ENCODE measurements around the gene RCC2.

RCC2 gene

DNA sequence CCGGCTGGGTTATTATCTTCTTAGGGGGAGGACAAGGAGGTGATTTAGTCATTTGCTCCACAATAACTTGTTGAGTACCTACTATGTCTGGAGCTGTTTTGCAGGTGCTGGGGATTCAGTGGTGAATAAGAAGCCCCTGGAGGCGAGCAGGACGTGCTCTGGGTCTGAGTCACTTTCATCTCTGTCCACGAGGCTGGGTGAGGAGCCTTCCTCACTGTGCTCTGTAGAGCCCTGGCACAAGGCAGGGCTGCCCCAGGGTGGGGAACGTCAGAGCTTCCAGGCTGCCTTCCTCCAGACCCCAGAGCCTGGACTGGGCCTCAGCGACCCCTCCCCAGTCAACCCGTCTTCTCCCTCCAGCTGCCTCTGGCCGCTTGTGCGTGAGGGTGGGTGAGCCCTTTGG is 70.0 kb downstream of the RCC2 start:
- no peak overlapping the region for H3K27ac ChIP-seq

DNA sequence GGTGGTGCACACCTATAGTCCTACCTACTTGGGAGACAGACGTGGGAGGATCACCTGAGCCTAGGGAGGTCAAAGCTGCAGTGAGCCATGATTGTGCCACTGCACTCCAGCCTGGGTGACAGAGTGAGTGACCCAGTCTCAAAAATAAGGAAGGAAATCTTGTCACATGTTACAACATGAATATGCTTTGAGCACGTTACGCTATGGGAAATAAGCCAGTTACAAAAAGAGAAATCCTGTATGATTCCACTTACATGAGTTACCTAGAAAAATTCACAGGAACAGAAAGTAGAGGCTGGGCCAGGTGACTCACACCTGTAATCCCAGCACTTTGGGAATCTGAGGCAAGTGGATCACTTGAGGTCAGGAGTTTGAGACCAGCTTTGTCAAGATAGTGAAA is 74.2 kb downstream of the RCC2 start:
- H3K27ac ChIP-seq, result no peak overlapping the region

More for the DNA sequence above, 70.0 kb downstream of the RCC2 start:
- no peak for TF ChIP-seq ZFX (IDR thresholded peaks at IDR 0.05; ENCODE audit: borderline replicate concordance)
- TF ChIP-seq, protein P1, sequence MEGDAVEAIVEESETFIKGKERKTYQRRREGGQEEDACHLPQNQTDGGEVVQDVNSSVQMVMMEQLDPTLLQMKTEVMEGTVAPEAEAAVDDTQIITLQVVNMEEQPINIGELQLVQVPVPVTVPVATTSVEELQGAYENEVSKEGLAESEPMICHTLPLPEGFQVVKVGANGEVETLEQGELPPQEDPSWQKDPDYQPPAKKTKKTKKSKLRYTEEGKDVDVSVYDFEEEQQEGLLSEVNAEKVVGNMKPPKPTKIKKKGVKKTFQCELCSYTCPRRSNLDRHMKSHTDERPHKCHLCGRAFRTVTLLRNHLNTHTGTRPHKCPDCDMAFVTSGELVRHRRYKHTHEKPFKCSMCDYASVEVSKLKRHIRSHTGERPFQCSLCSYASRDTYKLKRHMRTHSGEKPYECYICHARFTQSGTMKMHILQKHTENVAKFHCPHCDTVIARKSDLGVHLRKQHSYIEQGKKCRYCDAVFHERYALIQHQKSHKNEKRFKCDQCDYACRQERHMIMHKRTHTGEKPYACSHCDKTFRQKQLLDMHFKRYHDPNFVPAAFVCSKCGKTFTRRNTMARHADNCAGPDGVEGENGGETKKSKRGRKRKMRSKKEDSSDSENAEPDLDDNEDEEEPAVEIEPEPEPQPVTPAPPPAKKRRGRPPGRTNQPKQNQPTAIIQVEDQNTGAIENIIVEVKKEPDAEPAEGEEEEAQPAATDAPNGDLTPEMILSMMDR (IDR thresholded peaks at IDR 0.05), result no peak

GRCh38 chr1:17363771-17364170 is 75.7 kb downstream of the RCC2 start:
- TF ChIP-seq, protein P1 (IDR thresholded peaks at IDR 0.05), result no peak
- TF ChIP-seq ZFX (IDR thresholded peaks at IDR 0.05; ENCODE audit: borderline replicate concordance), result no peak
- H3K27ac ChIP-seq, result no peak overlapping the region

More for the DNA sequence above, 74.2 kb downstream of the RCC2 start:
- no peak for TF ChIP-seq ZFX (IDR thresholded peaks at IDR 0.05; ENCODE audit: borderline replicate concordance)
- TF ChIP-seq, protein P1 (IDR thresholded peaks at IDR 0.05), result no peak

DNA sequence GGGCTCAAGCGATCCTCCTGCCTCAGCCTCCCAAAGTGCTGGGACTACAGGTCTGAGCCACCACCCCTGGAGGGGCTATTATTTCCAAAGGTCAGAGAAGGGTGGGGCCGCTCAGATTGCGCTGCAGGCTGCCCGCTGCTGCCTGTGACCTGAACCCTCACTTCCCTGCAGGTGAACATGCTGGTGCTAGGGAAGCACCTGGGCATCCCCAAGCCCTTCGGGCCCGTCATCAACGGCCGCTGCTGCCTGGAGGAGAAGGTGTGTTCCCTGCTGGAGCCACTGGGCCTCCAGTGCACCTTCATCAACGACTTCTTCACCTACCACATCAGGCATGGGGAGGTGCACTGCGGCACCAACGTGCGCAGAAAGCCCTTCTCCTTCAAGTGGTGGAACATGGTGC is 76.1 kb downstream of the RCC2 start:
- H3K27ac ChIP-seq, result no peak overlapping the region
- no peak for TF ChIP-seq ZFX (IDR thresholded peaks at IDR 0.05; ENCODE audit: borderline replicate concordance)
- TF ChIP-seq, protein P1 (IDR thresholded peaks at IDR 0.05), result no peak

- no peak overlapping the region for H3K27ac ChIP-seq
- TF ChIP-seq ZFX (IDR thresholded peaks at IDR 0.05; ENCODE audit: borderline replicate concordance), result no peak
- TF ChIP-seq, protein P1 (IDR thresholded peaks at IDR 0.05), result no peak
Measured at GRCh38 chr1:17361687-17362086, 77.8 kb downstream of the RCC2 start.

- TF ChIP-seq, protein P1 (IDR thresholded peaks at IDR 0.05), result no peak
- no peak for TF ChIP-seq ZFX (IDR thresholded peaks at IDR 0.05; ENCODE audit: borderline replicate concordance)
- H3K27ac ChIP-seq, result no peak overlapping the region
Measured at GRCh38 chr1:17360272-17360956, 79.1 kb downstream of the RCC2 start.

- TF ChIP-seq, protein P1 (IDR thresholded peaks at IDR 0.05), result no peak
- TF ChIP-seq ZFX (IDR thresholded peaks at IDR 0.05; ENCODE audit: borderline replicate concordance), result no peak
- H3K27ac ChIP-seq, result no peak overlapping the region
Measured at GRCh38 chr1:17359808-17360207, 79.7 kb downstream of the RCC2 start.
